Osteoblast (primary cell): ENCODE results near the gene CPED1. TPM values are rescaled to one million over a fixed set of nuclear protein-coding genes. Genes with fewer than 3 reads are reported as not detected.

Source experiments
- DNase-seq: peaks from one replicate; pipeline ENCODE4 v3.0.0; 2011; ENCODE audit warnings: low spot score, mixed read lengths; ENCODE audit not compliant: insufficient read length; ENCODE audit errors: missing footprints
- H2AFZ ChIP-seq: 2 replicates; pipeline ENCODE4 v1.6.0; 2011; ENCODE audit warnings: mild to moderate bottlenecking, low read length
- H3K27ac ChIP-seq: 2 replicates; pipeline ENCODE4 v1.5.1; 2011; ENCODE audit warnings: mild to moderate bottlenecking, low read depth, low read length, moderate library complexity
- H3K27me3 ChIP-seq: 2 replicates; pipeline ENCODE4 v1.6.0; 2012; ENCODE audit warnings: mild to moderate bottlenecking, control low read depth, inconsistent platforms, low read length, moderate library complexity; ENCODE audit not compliant: insufficient read depth
- H3K36me3 ChIP-seq: 2 replicates; pipeline ENCODE4 v1.5.1; 2011; ENCODE audit warnings: mild to moderate bottlenecking, low read length, control low read depth, moderate library complexity; ENCODE audit not compliant: insufficient read depth
- H3K4me1 ChIP-seq: 2 replicates; pipeline ENCODE4 v1.5.1; 2011; ENCODE audit warnings: mild to moderate bottlenecking, low read length, control low read depth, moderate library complexity; ENCODE audit not compliant: insufficient read depth
- H3K4me2 ChIP-seq: 2 replicates; pipeline ENCODE4 v1.6.0; 2011; ENCODE audit warnings: mild to moderate bottlenecking, low read length; ENCODE audit not compliant: insufficient read depth
- H3K4me3 ChIP-seq: fragments of 200-600 bp; sonication (generic); 3 replicates; pipeline ENCODE4 v1.5.1; 2012; ENCODE audit warnings: mild to moderate bottlenecking, low read length, inconsistent platforms; ENCODE audit not compliant: insufficient read depth
- H3K79me2 ChIP-seq: 2 replicates; pipeline ENCODE4 v1.6.0; 2012; ENCODE audit warnings: mild to moderate bottlenecking, low read length, control low read depth, inconsistent platforms; ENCODE audit not compliant: insufficient read depth
- H3K9me3 ChIP-seq: 2 replicates; pipeline ENCODE4 v1.5.1; 2011; ENCODE audit warnings: low read depth, low read length, control low read depth
- H4K20me1 ChIP-seq: 2 replicates; pipeline ENCODE4 v1.6.0; 2012; ENCODE audit warnings: mild to moderate bottlenecking, low read length, control low read depth; ENCODE audit not compliant: insufficient read depth
- total RNA-seq: library from RNA; depleted of rRNA; stranded (reverse); fragments of >200 nt; gene quantifications from 2 replicates; pipeline ENCODE4 v1.2.3, GENCODE V29; 2012
- TF ChIP-seq, protein P1 (sequence below): IDR thresholded peaks from 2 replicates; pipeline ENCODE4 v1.5.1; 2011; ENCODE audit warnings: mild to moderate bottlenecking, low read depth, low read length, moderate library complexity; ENCODE audit errors: extremely low read depth

The CPED1 gene
- total RNA-seq, 1 donor, result 30.8 TPM

DNA sequence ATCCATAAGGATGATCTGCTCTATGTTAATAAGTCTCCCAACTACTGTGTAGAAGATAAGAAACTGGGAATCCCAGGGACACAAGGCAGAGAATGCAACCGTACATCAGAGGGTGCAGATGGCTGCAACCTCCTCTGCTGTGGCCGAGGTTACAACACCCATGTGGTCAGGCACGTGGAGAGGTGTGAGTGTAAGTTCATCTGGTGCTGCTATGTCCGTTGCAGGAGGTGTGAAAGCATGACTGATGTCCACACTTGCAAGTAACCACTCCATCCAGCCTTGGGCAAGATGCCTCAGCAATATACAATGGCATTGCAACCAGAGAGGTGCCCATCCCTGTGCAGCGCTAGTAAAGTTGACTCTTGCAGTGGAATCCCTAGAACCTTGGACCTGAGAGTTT, 350.6 kb downstream of the CPED1 start:
- Histone ChIP-seq H3K27me3 (peaks cover 3% of the 10 kb centered on the region), H4K20me1 (no peaks in the 10 kb centered on the region), H3K79me2 (no peaks in the 10 kb centered on the region), H2AFZ (no peak overlapping the region), H3K4me2 (no peak overlapping the region), H3K27ac (no peak overlapping the region), H3K4me3 (no peak overlapping the region), H3K9me3 (no peaks in the 10 kb centered on the region), H3K4me1 (peaks cover 10% of the 10 kb centered on the region), H3K36me3 (no peaks in the 10 kb centered on the region)
- DNase-seq, result no peak
- TF ChIP-seq, protein P1, sequence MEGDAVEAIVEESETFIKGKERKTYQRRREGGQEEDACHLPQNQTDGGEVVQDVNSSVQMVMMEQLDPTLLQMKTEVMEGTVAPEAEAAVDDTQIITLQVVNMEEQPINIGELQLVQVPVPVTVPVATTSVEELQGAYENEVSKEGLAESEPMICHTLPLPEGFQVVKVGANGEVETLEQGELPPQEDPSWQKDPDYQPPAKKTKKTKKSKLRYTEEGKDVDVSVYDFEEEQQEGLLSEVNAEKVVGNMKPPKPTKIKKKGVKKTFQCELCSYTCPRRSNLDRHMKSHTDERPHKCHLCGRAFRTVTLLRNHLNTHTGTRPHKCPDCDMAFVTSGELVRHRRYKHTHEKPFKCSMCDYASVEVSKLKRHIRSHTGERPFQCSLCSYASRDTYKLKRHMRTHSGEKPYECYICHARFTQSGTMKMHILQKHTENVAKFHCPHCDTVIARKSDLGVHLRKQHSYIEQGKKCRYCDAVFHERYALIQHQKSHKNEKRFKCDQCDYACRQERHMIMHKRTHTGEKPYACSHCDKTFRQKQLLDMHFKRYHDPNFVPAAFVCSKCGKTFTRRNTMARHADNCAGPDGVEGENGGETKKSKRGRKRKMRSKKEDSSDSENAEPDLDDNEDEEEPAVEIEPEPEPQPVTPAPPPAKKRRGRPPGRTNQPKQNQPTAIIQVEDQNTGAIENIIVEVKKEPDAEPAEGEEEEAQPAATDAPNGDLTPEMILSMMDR, result no peak

DNA sequence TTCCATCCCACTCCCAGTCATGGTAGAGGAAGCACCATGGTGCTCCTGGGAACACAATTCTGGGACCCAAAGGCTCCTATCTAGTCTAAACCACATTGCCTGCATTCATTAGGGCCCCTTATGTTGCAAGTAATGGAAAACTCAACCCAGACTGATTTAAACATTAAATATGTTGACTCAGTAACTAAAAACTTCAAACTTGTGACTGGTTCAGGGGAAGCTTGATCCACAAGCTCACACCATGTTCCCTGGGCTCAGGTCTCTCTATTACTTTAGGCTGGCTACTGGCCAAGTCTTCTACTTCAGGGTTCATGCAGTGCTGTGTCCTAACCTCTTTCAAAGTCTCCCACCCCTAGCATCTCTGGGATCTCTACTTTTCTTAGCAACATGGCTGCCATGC, 353.4 kb downstream of the CPED1 start:
- H3K27me3 ChIP-seq, result no peaks in the 10 kb centered on the region
- H3K27ac ChIP-seq, result no peak overlapping the region
- no peak overlapping the region for H2AFZ ChIP-seq
- DNase-seq, result no peak
- no peaks in the 10 kb centered on the region for H4K20me1 ChIP-seq
- TF ChIP-seq, protein P1, result no peak
- H3K4me3 ChIP-seq, result no peak overlapping the region
- peaks cover under 1% of the 10 kb centered on the region for H3K36me3 ChIP-seq
- H3K4me1 ChIP-seq, result peaks cover 10% of the 10 kb centered on the region
- no peaks in the 10 kb centered on the region for H3K9me3 ChIP-seq
- H3K79me2 ChIP-seq, result no peaks in the 10 kb centered on the region
- no peak overlapping the region for H3K4me2 ChIP-seq

DNA sequence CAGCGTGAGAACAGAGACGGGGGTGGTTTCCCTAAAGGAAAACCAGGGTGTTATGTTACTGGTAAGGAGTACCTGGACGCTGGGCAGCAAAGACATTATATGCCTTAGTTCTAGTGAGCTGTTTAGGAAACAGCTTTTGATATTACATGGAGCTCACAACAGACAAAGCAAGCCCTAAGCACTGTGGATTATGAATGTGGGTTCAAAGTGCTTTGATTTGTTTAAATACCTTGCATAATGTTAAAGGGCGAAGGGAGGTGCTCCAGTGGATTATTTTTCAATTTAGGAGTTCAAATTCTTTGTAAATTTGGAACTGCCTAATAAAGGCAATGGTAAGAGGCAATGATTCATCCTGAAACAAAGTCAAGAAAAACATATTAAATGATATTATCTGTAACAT, 354.1 kb downstream of the CPED1 start:
- DNase-seq, result no peak
- no peak overlapping the region for H3K27ac ChIP-seq
- no peaks in the 10 kb centered on the region for H3K79me2 ChIP-seq
- peaks cover 7% of the 10 kb centered on the region for H3K36me3 ChIP-seq
- H3K4me1 ChIP-seq, result peaks cover 10% of the 10 kb centered on the region
- no peak overlapping the region for H3K4me3 ChIP-seq
- TF ChIP-seq, protein P1, result no peak
- H2AFZ ChIP-seq, result no peak overlapping the region
- H4K20me1 ChIP-seq, result no peaks in the 10 kb centered on the region
- no peak overlapping the region for H3K4me2 ChIP-seq
- no peaks in the 10 kb centered on the region for H3K9me3 ChIP-seq
- no peaks in the 10 kb centered on the region for H3K27me3 ChIP-seq

DNA sequence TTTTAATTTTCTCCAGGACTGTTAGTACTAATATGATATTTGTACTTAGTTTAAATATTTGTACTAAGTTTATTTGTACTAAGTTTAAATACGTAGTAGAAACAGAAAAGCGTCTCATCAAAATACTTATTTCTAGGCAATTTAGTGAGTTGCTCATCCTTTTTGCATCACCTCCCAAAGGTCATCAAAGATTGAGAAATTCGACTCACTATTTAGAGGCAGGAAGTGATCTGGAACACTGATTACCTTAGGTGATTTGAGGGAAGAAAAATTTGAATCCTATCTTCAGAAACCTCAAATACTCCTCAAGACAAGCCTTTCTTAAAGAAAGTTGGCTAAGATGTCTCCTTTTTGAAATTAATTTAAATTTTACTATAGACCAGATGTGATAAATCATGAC, 354.8 kb downstream of the CPED1 start:
- Histone ChIP-seq H3K79me2 (no peaks in the 10 kb centered on the region), H2AFZ (no peak overlapping the region), H3K4me1 (peaks cover 10% of the 10 kb centered on the region), H3K9me3 (no peaks in the 10 kb centered on the region), H3K4me3 (no peak overlapping the region), H3K27ac (no peak overlapping the region), H4K20me1 (no peaks in the 10 kb centered on the region), H3K36me3 (peaks cover 7% of the 10 kb centered on the region), H3K4me2 (no peak overlapping the region), H3K27me3 (no peaks in the 10 kb centered on the region)
- TF ChIP-seq, protein P1, result no peak
- DNase-seq, result no peak
